GM21515 (cell line): Measurements from ENCODE around the gene KCNT2.
"Not testable (repeated sequence)": the region's sequence is repeated elsewhere in the genome, so short reads cannot be mapped to it uniquely, and the experiment has no call there.

Experiments used
- ATAC-seq: cut with Tn5 transposase; IDR thresholded peaks from one replicate; pipeline ENCODE4 v1.9.1; 2021; ENCODE audit not compliant: unreplicated experiment

The KCNT2 gene

GRCh38 chr1:196590959-196591358 lies 17.3 kb downstream of the KCNT2 start:
- no peak for ATAC-seq

GRCh38 chr1:196590012-196590708 lies 18.1 kb downstream of the KCNT2 start:
- no peak for ATAC-seq

GRCh38 chr1:196584696-196585095 lies 23.5 kb downstream of the KCNT2 start:
- no peak for ATAC-seq

GRCh38 chr1:196577386-196577785 lies 30.9 kb downstream of the KCNT2 start:
- ATAC-seq, result no peak

- ATAC-seq, result no peak
Observed at GRCh38 chr1:196573226-196573625, 35.0 kb downstream of the KCNT2 start.

GRCh38 chr1:196567238-196567637 lies 41.0 kb downstream of the KCNT2 start:
- ATAC-seq, result no peak

- no peak for ATAC-seq
Observed at GRCh38 chr1:196563768-196564167, 44.5 kb downstream of the KCNT2 start.

- no peak for ATAC-seq
Observed at GRCh38 chr1:196559314-196559713, 48.9 kb downstream of the KCNT2 start.

GRCh38 chr1:196558411-196558810 lies 49.8 kb downstream of the KCNT2 start:
- ATAC-seq, result peak; percentile 57

- ATAC-seq, result no peak
Observed at GRCh38 chr1:196557797-196558196, 50.4 kb downstream of the KCNT2 start.

- no peak for ATAC-seq
Observed at GRCh38 chr1:196550731-196551130, 57.5 kb downstream of the KCNT2 start.

GRCh38 chr1:196546272-196547111 lies 61.7 kb downstream of the KCNT2 start:
- no peak for ATAC-seq

GRCh38 chr1:196545222-196545621 lies 63.0 kb downstream of the KCNT2 start:
- no peak for ATAC-seq

GRCh38 chr1:196544617-196545016 lies 63.6 kb downstream of the KCNT2 start:
- ATAC-seq, result no peak

- ATAC-seq, result no peak
Observed at GRCh38 chr1:196543833-196544232, 64.4 kb downstream of the KCNT2 start.

GRCh38 chr1:196538473-196538872 lies 69.8 kb downstream of the KCNT2 start:
- no peak for ATAC-seq

- no peak for ATAC-seq
Observed at GRCh38 chr1:196535727-196536126, 72.5 kb downstream of the KCNT2 start.

GRCh38 chr1:196531737-196532524 lies 76.3 kb downstream of the KCNT2 start:
- ATAC-seq, result no peak

- no peak for ATAC-seq
Observed at GRCh38 chr1:196527919-196528318, 80.3 kb downstream of the KCNT2 start.

- not testable (repeated sequence) for ATAC-seq
Observed at GRCh38 chr1:196522574-196523345, 85.5 kb downstream of the KCNT2 start.

GRCh38 chr1:196517193-196517592 lies 91.0 kb downstream of the KCNT2 start:
- ATAC-seq, result no peak
